GM18526 (cell line): Measurements from ENCODE around the gene CPA1.

Experiments used
- POLR2A ChIP-seq: IDR thresholded peaks from 3 replicates; pipeline ENCODE4 v1.6.1; 2011; ENCODE audit not compliant: insufficient read length; ENCODE audit errors: extremely low read depth

CPA1 gene

GRCh38 chr7:130365088-130365487, 15.2 kb upstream of the CPA1 start:
- TF ChIP-seq POLR2A: no peak

GRCh38 chr7:130365511-130366441, 14.5 kb upstream of the CPA1 start:
- no peak for TF ChIP-seq POLR2A

DNA sequence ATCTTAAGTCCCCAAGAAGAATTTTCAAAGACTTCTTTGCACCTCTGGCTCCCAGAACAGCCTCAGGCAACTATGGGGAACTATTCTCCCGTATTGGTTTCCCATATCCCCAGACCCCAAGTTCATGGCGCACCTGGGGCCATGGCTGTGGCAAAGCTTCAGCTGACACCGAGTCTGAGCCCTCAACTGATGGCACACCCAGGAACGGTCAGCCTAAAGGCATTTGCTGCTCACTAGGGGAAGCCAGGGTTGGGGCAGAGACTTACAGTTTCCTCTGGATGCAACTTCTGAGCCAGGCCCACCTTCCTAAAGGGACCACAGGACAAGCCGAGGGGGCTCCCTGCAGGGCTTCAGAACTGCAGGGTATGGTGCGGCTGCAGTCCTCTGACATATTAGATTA, 13.7 kb upstream of the CPA1 start:
- no peak for TF ChIP-seq POLR2A

- TF ChIP-seq POLR2A: no peak
Measured at GRCh38 chr7:130367088-130367755, 13.1 kb upstream of the CPA1 start.

- TF ChIP-seq POLR2A: no peak
Measured at GRCh38 chr7:130367836-130368746, 12.2 kb upstream of the CPA1 start.

- TF ChIP-seq POLR2A: no peak
Measured at GRCh38 chr7:130369110-130369711, 11.1 kb upstream of the CPA1 start.

- TF ChIP-seq POLR2A: no peak
Measured at GRCh38 chr7:130369831-130370550, 10.3 kb upstream of the CPA1 start.

- no peak for TF ChIP-seq POLR2A
Measured at GRCh38 chr7:130371046-130371445, 9.2 kb upstream of the CPA1 start.

- TF ChIP-seq POLR2A: no peak
Measured at GRCh38 chr7:130372402-130373165, 7.7 kb upstream of the CPA1 start.

DNA sequence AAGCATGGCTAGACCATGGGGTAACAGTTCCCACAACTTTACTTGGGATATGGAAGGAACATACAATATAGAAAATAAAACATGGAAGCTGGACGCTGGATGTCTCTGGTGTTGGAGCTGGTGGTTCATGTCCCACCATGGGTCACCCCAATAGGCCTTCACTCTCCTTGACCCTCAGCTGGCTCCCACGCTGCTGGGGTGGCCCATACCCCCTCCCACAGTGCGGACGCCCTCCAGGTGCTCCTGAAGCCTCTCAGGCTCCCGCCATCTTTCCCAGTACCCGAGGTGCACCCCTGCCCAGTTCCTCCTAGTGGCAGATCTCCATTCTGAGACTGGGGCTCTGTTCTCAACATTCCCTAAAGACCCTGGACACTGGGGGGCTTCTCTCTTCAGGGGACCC, 5.8 kb upstream of the CPA1 start:
- no peak for TF ChIP-seq POLR2A

DNA sequence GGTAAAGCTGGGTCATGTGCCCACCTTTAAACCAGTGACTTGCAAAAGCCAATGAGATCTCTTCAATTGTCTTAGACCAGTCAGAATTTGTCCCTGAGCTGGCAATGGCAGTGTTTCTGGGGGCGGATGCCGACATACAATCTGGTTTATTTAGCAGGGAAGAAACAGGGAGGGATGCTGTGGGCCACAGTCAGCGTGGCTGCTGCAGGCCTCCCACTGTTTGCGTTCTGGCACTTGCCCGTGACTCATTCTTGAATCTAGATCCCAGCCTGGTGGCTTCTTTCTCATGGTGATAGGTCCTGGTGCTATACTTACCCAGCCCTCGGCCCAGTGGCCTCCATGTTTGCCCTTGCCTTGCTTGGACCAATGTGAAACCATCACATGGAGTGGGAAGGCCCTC, 3.1 kb upstream of the CPA1 start:
- no peak for TF ChIP-seq POLR2A

DNA sequence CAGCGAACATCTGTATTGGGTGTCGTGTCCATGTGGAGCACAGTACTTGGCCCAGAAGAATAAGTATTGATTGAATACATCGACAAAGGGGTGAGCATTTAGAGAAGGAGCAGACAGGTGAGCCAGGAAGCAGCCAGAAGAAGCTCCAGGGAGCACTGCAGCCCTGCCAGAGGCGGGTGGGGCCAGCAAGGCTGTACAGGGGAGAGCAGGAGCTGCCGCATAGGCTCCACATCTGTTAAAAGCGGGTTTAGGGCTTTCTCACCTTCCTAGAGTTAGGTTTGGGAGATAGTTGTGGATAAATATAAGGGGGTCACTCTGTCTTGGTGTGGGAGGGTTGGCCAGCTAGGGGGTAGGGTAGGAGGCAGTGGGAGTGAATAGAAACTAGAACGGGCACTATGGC, 1.3 kb upstream of the CPA1 start:
- TF ChIP-seq POLR2A: no peak

DNA sequence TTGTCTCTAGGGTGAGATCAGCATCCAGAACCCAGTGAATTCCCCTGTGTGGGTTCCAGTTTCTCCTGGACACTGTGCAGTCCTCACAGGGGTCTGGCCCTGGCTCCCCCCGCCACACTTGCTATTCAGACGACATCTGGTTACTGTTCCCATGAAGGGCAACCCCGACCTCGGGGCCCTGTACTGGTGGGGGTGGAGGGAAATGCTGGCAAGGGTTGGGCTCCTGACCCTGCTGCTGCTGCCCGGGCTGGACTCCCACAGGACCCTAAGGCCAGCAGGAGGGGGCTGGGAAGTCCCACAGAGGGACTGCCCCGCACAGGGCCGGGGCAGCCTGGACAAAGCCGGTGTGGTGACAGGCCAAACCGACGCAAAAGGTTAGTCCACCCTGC, 768 bp upstream of the CPA1 start:
- TF ChIP-seq POLR2A: no peak

DNA sequence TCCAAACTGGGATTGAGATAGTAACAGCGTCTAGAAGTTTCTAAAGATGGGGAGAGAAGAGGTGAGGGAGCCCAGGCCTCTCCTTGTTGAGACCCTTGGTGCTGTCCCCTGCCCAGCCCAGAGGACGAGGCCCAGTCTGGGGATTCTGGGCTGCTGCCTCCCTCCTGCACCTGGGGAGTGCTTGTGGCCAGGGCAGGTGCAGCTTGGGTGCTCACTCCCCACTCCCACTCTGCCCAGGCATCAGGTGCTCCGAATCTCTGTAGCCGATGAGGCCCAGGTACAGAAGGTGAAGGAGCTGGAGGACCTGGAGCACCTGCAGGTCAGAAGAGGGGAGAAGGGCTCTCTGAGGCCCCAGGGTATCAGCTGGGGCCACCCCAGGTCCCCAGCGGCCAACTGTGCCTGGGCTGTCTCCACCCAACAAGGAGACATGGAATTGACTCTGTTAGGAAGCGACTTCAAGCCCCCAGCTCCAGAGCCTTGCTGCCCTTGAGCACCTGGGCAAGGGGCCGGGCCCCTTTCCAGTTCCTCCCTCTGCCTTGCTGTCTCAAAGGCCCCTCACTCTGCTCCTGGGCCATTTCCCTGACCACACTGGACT, 664 bp downstream of the CPA1 start:
- TF ChIP-seq POLR2A: no peak
